ENCODE data around the gene VASH1.

DNA sequence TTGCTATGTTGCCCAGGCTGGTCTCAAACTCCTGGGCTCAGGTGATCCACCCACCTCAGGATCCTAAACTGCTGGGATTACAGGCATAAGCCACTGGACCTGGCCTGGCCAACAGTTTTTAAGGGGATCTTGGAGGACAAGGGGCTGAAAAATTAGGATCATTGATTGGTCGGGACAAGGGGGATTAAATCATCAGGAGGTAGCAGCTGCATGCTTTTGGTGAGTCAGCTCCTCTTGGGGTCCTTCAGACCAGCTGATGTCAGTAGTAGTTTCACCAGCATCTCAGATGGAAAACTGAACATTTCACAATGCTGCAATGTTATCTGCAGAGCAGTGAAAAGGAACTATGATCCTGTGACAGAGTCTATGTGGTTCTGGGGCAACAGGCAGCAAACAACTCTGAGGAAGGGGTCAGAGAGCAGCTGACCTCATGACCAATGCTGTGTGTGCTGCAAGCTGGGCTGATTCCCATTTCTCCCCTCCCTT is 71.3 kb downstream of the VASH1 start:
- TF ChIP-seq, protein P1, sequence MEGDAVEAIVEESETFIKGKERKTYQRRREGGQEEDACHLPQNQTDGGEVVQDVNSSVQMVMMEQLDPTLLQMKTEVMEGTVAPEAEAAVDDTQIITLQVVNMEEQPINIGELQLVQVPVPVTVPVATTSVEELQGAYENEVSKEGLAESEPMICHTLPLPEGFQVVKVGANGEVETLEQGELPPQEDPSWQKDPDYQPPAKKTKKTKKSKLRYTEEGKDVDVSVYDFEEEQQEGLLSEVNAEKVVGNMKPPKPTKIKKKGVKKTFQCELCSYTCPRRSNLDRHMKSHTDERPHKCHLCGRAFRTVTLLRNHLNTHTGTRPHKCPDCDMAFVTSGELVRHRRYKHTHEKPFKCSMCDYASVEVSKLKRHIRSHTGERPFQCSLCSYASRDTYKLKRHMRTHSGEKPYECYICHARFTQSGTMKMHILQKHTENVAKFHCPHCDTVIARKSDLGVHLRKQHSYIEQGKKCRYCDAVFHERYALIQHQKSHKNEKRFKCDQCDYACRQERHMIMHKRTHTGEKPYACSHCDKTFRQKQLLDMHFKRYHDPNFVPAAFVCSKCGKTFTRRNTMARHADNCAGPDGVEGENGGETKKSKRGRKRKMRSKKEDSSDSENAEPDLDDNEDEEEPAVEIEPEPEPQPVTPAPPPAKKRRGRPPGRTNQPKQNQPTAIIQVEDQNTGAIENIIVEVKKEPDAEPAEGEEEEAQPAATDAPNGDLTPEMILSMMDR (conservative IDR thresholded peaks at IDR 0.05; ENCODE audit: low read depth in 2 of 2): no peak
- TF ChIP-seq POLR2AphosphoS5 (IDR thresholded peaks at IDR 0.05; ENCODE audit: low read depth): no peak
- TF ChIP-seq EZH2 (IDR thresholded peaks at IDR 0.05; ENCODE audit: low read depth, unreplicated experiment): no peak
- no peak for TF ChIP-seq EZH2phosphoT487 (IDR thresholded peaks at IDR 0.05; ENCODE audit: unreplicated experiment)
- no peak for TF ChIP-seq JUNB (IDR thresholded peaks at IDR 0.05; ENCODE audit: unreplicated experiment)
- no peak for TF ChIP-seq CREB1 (CRISPR knock-in tag; IDR thresholded peaks at IDR 0.05; ENCODE audit: low read depth)
- TF ChIP-seq, protein P2, sequence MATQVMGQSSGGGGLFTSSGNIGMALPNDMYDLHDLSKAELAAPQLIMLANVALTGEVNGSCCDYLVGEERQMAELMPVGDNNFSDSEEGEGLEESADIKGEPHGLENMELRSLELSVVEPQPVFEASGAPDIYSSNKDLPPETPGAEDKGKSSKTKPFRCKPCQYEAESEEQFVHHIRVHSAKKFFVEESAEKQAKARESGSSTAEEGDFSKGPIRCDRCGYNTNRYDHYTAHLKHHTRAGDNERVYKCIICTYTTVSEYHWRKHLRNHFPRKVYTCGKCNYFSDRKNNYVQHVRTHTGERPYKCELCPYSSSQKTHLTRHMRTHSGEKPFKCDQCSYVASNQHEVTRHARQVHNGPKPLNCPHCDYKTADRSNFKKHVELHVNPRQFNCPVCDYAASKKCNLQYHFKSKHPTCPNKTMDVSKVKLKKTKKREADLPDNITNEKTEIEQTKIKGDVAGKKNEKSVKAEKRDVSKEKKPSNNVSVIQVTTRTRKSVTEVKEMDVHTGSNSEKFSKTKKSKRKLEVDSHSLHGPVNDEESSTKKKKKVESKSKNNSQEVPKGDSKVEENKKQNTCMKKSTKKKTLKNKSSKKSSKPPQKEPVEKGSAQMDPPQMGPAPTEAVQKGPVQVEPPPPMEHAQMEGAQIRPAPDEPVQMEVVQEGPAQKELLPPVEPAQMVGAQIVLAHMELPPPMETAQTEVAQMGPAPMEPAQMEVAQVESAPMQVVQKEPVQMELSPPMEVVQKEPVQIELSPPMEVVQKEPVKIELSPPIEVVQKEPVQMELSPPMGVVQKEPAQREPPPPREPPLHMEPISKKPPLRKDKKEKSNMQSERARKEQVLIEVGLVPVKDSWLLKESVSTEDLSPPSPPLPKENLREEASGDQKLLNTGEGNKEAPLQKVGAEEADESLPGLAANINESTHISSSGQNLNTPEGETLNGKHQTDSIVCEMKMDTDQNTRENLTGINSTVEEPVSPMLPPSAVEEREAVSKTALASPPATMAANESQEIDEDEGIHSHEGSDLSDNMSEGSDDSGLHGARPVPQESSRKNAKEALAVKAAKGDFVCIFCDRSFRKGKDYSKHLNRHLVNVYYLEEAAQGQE (IDR thresholded peaks at IDR 0.05; ENCODE audit: unreplicated experiment): no peak
